ENCODE results near the gene FBXL16. TPM values are rescaled to one million over a fixed set of nuclear protein-coding genes. Genes with fewer than 3 reads are reported as not detected.

The FBXL16 gene
- polyA plus RNA-seq, 1 donor (not counting 4 experiments of a cell fraction or from before 2014, with no cell fraction given), result 0.81 TPM

DNA sequence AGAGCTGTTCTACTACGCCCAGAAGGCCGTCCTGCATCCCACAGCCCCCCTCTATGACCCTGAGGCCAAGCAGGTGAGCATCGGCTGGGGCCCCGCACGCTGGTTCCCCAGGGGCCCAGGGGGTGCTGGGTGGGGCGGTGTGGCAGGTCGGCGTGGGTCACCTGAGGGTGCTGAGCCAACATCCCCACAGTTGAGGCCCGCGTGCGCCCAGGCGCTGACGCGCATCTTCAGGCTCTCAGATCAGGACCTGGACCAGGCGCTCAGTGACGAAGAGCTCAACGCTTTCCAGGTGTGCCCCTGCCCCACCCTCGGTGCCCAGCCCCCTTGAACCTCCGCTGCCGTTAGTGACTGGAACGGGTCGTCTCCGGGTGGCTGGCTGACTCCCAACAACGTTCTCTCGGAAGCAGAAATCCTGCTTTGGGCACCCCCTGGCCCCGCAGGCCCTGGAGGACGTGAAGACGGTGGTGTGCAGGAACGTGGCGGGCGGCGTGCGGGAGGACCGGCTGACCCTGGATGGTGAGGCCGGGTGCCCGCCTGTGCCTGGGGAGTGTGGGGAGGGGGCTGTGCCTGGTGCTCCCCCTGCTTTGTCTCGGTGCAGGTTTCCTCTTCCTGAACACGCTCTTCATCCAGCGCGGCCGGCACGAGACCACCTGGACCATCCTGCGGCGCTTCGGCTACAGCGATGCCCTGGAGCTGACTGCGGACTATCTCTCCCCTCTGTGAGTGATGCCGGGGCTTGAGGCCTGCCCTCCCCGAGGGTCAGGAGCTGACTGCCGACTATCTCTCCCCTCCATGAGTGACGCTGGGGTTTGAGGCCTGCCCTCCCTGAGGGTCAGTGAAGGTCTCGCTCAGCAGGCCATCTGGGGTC is 34.9 kb downstream of the FBXL16 start:
- no peak for DNase-seq (ENCODE audit: low read depth, low spot score)
- H3K4me3 ChIP-seq (ENCODE audit: control insufficient read depth in 2 of 3, extremely low read depth in 1 of 3, insufficient read depth in 2 of 3, low read depth in 1 of 3, low read length in 3 of 3), result no peak overlapping the region
- no peaks in the 10 kb centered on the region for H3K9me3 ChIP-seq (ENCODE audit: control insufficient read depth, low read depth, low read length)
- H3K4me2 ChIP-seq (ENCODE audit: control insufficient read depth, extremely low read depth, insufficient read depth, low read depth, low read length), result no peak overlapping the region
- TF ChIP-seq, protein P1, sequence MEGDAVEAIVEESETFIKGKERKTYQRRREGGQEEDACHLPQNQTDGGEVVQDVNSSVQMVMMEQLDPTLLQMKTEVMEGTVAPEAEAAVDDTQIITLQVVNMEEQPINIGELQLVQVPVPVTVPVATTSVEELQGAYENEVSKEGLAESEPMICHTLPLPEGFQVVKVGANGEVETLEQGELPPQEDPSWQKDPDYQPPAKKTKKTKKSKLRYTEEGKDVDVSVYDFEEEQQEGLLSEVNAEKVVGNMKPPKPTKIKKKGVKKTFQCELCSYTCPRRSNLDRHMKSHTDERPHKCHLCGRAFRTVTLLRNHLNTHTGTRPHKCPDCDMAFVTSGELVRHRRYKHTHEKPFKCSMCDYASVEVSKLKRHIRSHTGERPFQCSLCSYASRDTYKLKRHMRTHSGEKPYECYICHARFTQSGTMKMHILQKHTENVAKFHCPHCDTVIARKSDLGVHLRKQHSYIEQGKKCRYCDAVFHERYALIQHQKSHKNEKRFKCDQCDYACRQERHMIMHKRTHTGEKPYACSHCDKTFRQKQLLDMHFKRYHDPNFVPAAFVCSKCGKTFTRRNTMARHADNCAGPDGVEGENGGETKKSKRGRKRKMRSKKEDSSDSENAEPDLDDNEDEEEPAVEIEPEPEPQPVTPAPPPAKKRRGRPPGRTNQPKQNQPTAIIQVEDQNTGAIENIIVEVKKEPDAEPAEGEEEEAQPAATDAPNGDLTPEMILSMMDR (optimal IDR thresholded peaks at IDR 0.05 in 1 of 3, IDR thresholded peaks at IDR 0.05 in 1 of 3, conservative IDR thresholded peaks at IDR 0.05 in 1 of 3; ENCODE audit: extremely low read depth in 1 of 3, insufficient read depth in 2 of 3, low read length in 3 of 3), result no peak
- no peak for TF ChIP-seq EZH2 (IDR thresholded peaks at IDR 0.05; ENCODE audit: low read length)
- H3K9me1 ChIP-seq (ENCODE audit: control insufficient read depth, extremely low read depth, insufficient read depth, low read length), result no peaks in the 10 kb centered on the region
- no peak overlapping the region for H3K27ac ChIP-seq (ENCODE audit: control insufficient read depth, insufficient read depth, low read length)
- H2AFZ ChIP-seq (ENCODE audit: control insufficient read depth, low read length), result no peak overlapping the region
- H4K20me1 ChIP-seq (ENCODE audit: control insufficient read depth, extremely low read depth, insufficient read depth, low read length), result no peaks in the 10 kb centered on the region
- peaks cover 18 to 33% of the 10 kb centered on the region in 2 experiments for H3K36me3 ChIP-seq (ENCODE audit: control insufficient read depth in 2 of 2, extremely low read depth in 1 of 2, insufficient read depth in 2 of 2, low read length in 2 of 2)
- H3K27me3 ChIP-seq (ENCODE audit: control insufficient read depth, extremely low read depth, insufficient read depth, low read length), result no peaks in the 10 kb centered on the region
- H3K79me2 ChIP-seq (ENCODE audit: control insufficient read depth, insufficient read depth, low read length), result peaks cover 28% of the 10 kb centered on the region
- H3K9ac ChIP-seq (ENCODE audit: control insufficient read depth, extremely low read depth, insufficient read depth, low read length), result no peak overlapping the region
- peaks cover 14% of the 10 kb centered on the region for H3K4me1 ChIP-seq (ENCODE audit: control insufficient read depth, extremely low read depth, insufficient read depth, low read length)
- FAIRE-seq, result no peak
- dilution Hi-C loops (cut with MboI; ENCODE audit: extremely low pct_ligation_motif_present, low sequenced_read_pairs), result no loop called here

DNA sequence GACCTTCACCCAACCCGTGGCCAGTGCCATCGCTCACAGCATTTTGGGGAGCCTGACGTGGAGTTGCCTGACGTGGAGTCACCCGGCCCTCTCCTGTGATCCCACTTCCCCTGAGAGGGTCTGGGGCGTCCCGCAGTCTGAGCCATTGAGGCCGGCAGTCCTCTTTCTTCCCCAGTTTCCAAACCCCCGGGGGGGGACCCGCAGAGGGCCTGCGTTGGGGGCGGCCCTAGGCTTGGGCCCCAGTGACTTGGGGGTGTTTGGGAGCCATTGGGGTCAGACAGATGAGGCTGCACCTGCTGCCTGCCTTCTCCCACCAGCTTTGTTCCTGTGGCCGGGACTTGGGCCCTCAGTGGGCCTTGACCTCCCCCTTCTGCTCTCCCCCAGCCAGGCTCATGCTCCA is 35.9 kb downstream of the FBXL16 start:
- FAIRE-seq (no peak), DNase-seq (ENCODE audit: low read depth, low spot score) (no peak)
- Histone ChIP-seq H3K9me3 (ENCODE audit: control insufficient read depth, low read depth, low read length) (no peaks in the 10 kb centered on the region), H3K27ac (ENCODE audit: control insufficient read depth, insufficient read depth, low read length) (no peak overlapping the region), H2AFZ (ENCODE audit: control insufficient read depth, low read length) (no peak overlapping the region), H3K9ac (ENCODE audit: control insufficient read depth, extremely low read depth, insufficient read depth, low read length) (no peak overlapping the region), H3K79me2 (ENCODE audit: control insufficient read depth, insufficient read depth, low read length) (peaks cover 28% of the 10 kb centered on the region), H3K9me1 (ENCODE audit: control insufficient read depth, extremely low read depth, insufficient read depth, low read length) (no peaks in the 10 kb centered on the region), H3K36me3 (ENCODE audit: control insufficient read depth in 2 of 2, extremely low read depth in 1 of 2, insufficient read depth in 2 of 2, low read length in 2 of 2) (peaks cover 18 to 33% of the 10 kb centered on the region in 2 experiments), H3K4me2 (ENCODE audit: control insufficient read depth, extremely low read depth, insufficient read depth, low read depth, low read length) (peak overlapping the region; percentile 83), H3K27me3 (ENCODE audit: control insufficient read depth, extremely low read depth, insufficient read depth, low read length) (no peaks in the 10 kb centered on the region), H4K20me1 (ENCODE audit: control insufficient read depth, extremely low read depth, insufficient read depth, low read length) (no peaks in the 10 kb centered on the region), H3K4me1 (ENCODE audit: control insufficient read depth, extremely low read depth, insufficient read depth, low read length) (peaks cover 10% of the 10 kb centered on the region), H3K4me3 (ENCODE audit: control insufficient read depth in 2 of 3, extremely low read depth in 1 of 3, insufficient read depth in 2 of 3, low read depth in 1 of 3, low read length in 3 of 3) (no peak overlapping the region)
- no peak for TF ChIP-seq EZH2 (IDR thresholded peaks at IDR 0.05; ENCODE audit: low read length)
- TF ChIP-seq, protein P1 (optimal IDR thresholded peaks at IDR 0.05 in 1 of 3, IDR thresholded peaks at IDR 0.05 in 1 of 3, conservative IDR thresholded peaks at IDR 0.05 in 1 of 3; ENCODE audit: extremely low read depth in 1 of 3, insufficient read depth in 2 of 3, low read length in 3 of 3), result no peak
- dilution Hi-C loops (cut with MboI; ENCODE audit: extremely low pct_ligation_motif_present, low sequenced_read_pairs), result no loop called here

All from keratinocyte (primary cell).